Neural cell (in vitro differentiated cells): Measurements from ENCODE around the gene TLE2.

Source experiments
- CTCF ChIP-seq: fragments of 450-650 bp; IDR thresholded peaks from 2 replicates; pipeline ENCODE4 v1.5.1; 2014; ENCODE audit warnings: antibody characterized with exemption, mild to moderate bottlenecking, moderate library complexity; ENCODE audit not compliant: poor library complexity, severe bottlenecking
- POLR2AphosphoS5 ChIP-seq: IDR thresholded peaks from 2 replicates; pipeline ENCODE4 v1.6.1; 2012
- TAF1 ChIP-seq: IDR thresholded peaks from 2 replicates; pipeline ENCODE4 v1.6.1; 2012; ENCODE audit warnings: low read depth

DNA sequence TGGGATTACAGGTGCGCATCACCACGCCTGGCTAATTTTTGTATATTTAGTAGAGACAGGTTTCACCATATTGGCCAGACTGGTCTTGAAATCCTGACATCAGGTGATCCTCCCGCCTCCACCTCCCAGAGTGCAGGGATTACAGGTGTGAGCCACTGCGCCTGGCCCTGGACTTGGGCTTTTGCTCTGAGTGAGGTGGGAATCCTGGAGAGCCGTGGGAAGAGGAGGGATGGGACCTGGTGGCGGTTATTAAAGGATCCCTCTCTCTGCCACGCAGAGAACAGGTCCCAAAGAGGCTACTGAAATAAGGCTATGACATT, 34.9 kb upstream of the TLE2 start:
- TF ChIP-seq POLR2AphosphoS5 (no peak), CTCF (no peak), TAF1 (no peak)
